IMR-90 (cell line): ENCODE measurements around the gene ME3. TPM values are rescaled to one million over a fixed set of nuclear protein-coding genes. Genes with fewer than 3 reads are reported as not detected.

Experiments used
- ATAC-seq: fragments of 200-7000 bp; cut with Tn5 transposase; 2 replicates; pipeline ENCODE4 v1.9.1; 2020; ENCODE audit warnings: low read depth, mild to moderate bottlenecking, moderate library complexity
- BruUV-seq: library from RNA; stranded (reverse); fragments of 400-500 nt; replicated peaks from 2 replicates; lab custom pipeline; 2021; lab: Mats Ljungman, UMichigan
- CTCF ChIA-PET: fragments of 300-600 bp; formaldehyde crosslinking; extraction: SDS; loops from one replicate; lab custom pipeline; 2021; ENCODE audit warnings: antibody characterized with exemption; lab: Yijun Ruan, JAX
- POLR2A ChIA-PET: fragments of 300-600 bp; sonication (Branson Sonifier 250); formaldehyde crosslinking; loops from one replicate; lab custom pipeline; 2022; ENCODE audit warnings: antibody characterized with exemption; ENCODE audit not compliant: unreplicated experiment; lab: Charles Lee
- DNase-seq: peaks from one replicate; pipeline ENCODE4 v3.0.0; 2013
- H2AFZ ChIP-seq: replicated peaks from 2 replicates; pipeline ENCODE3; 2013; ENCODE audit warnings: low read length, mild to moderate bottlenecking; ENCODE audit not compliant: poor library complexity
- H2AK5ac ChIP-seq: 2 replicates; pipeline ENCODE4 v1.6.1; 2013; ENCODE audit warnings: low read depth, low read length, inconsistent platforms
- H2AK9ac ChIP-seq: replicated peaks from 2 replicates; pipeline ENCODE3; 2013; ENCODE audit warnings: mild to moderate bottlenecking, low read depth, low read length, moderate library complexity; ENCODE audit not compliant: poor library complexity
- H2BK120ac ChIP-seq: 2 replicates; pipeline ENCODE4 v1.6.1; 2013; ENCODE audit warnings: low read depth, low read length, inconsistent platforms
- H2BK15ac ChIP-seq: 3 replicates; pipeline ENCODE4 v1.6.1; 2013; ENCODE audit warnings: low read depth, low read length, inconsistent platforms
- H2BK20ac ChIP-seq: 2 replicates; pipeline ENCODE4 v1.6.1; 2013; ENCODE audit warnings: low read depth, mild to moderate bottlenecking, inconsistent platforms, low read length, moderate library complexity
- H2BK5ac ChIP-seq: 2 replicates; pipeline ENCODE4 v1.6.1; 2013; ENCODE audit warnings: mild to moderate bottlenecking, low read depth, low read length, inconsistent platforms; ENCODE audit not compliant: poor library complexity, severe bottlenecking
- H3K14ac ChIP-seq: replicated peaks from 2 replicates; pipeline ENCODE4 v1.6.1; 2013; ENCODE audit warnings: low read depth, low read length, inconsistent platforms
- H3K18ac ChIP-seq: 2 replicates; pipeline ENCODE4 v1.6.1; 2013; ENCODE audit warnings: low read depth, low read length, control low read depth
- H3K23ac ChIP-seq: 2 replicates; pipeline ENCODE4 v1.6.1; 2013; ENCODE audit warnings: low read depth, low read length, inconsistent platforms
- H3K27ac ChIP-seq: 2 replicates; pipeline ENCODE4 v1.5.1; 2013; ENCODE audit warnings: mild to moderate bottlenecking, control low read depth, low read length; ENCODE audit not compliant: insufficient read depth
- H3K27me3 ChIP-seq: 2 replicates; pipeline ENCODE4 v1.6.1; 2013; ENCODE audit warnings: low read length; ENCODE audit not compliant: control insufficient read depth, insufficient read depth
- H3K36me3 ChIP-seq: 2 replicates; pipeline ENCODE4 v1.6.1; 2013; ENCODE audit warnings: low read length, mixed read lengths; ENCODE audit not compliant: control insufficient read depth, insufficient read depth
- H3K4ac ChIP-seq: 2 replicates; pipeline ENCODE4 v1.6.1; 2013; ENCODE audit warnings: low read depth, low read length, inconsistent platforms
- H3K4me1 ChIP-seq: 2 replicates; pipeline ENCODE4 v1.6.1; 2013; ENCODE audit warnings: low read length, mixed read lengths; ENCODE audit not compliant: control insufficient read depth, insufficient read depth
- H3K4me2 ChIP-seq: 2 replicates; pipeline ENCODE4 v1.6.1; 2013; ENCODE audit warnings: low read depth, mild to moderate bottlenecking, control low read depth, low read length, moderate library complexity
- H3K4me3 ChIP-seq: 2 replicates; pipeline ENCODE4 v1.5.1; 2013; ENCODE audit warnings: low read depth, mild to moderate bottlenecking, control low read depth, low read length, moderate library complexity; ENCODE audit not compliant: insufficient read depth
- H3K56ac ChIP-seq: 2 replicates; pipeline ENCODE4 v1.6.1; 2013; ENCODE audit warnings: low read length, inconsistent platforms; ENCODE audit not compliant: insufficient read depth; ENCODE audit errors: extremely low read depth
- H3K79me1 ChIP-seq, 2 experiments: 2 replicates each; pipeline ENCODE4 v1.6.1; 2013; ENCODE audit warnings: low read length in 2 of 2, inconsistent platforms in 1 of 2, low read depth in 1 of 2
- H3K9ac ChIP-seq: 2 replicates; pipeline ENCODE4 v1.6.1; 2013; ENCODE audit warnings: low read depth, low read length, control low read depth
- H3K9me1 ChIP-seq: 2 replicates; pipeline ENCODE4 v1.6.1; 2013; ENCODE audit warnings: low read length, inconsistent platforms; ENCODE audit not compliant: insufficient read depth
- H3K9me3 ChIP-seq: 2 replicates; pipeline ENCODE4 v1.6.1; 2013; ENCODE audit warnings: low read length; ENCODE audit not compliant: control insufficient read depth, insufficient read depth
- H4K20me1 ChIP-seq: 2 replicates; pipeline ENCODE4 v1.6.1; 2013; ENCODE audit warnings: low read length, inconsistent platforms; ENCODE audit not compliant: insufficient read depth
- H4K5ac ChIP-seq: 2 replicates; pipeline ENCODE4 v1.6.1; 2013; ENCODE audit warnings: mild to moderate bottlenecking, low read depth, low read length, control low read depth
- H4K8ac ChIP-seq, 2 experiments: 2 replicates each; pipeline ENCODE4 v1.6.1; 2013; ENCODE audit warnings: low read depth in 2 of 2, low read length in 2 of 2, control low read depth in 1 of 2, inconsistent platforms in 1 of 2
- H4K91ac ChIP-seq: 2 replicates; pipeline ENCODE4 v1.6.1; 2013; ENCODE audit warnings: low read depth, low read length, inconsistent platforms; ENCODE audit not compliant: insufficient read depth
- BHLHE40 ChIP-seq: fragments of 150-350 bp; IDR thresholded peaks from 2 replicates; pipeline ENCODE4 v1.6.1; 2016; ENCODE audit warnings: mild to moderate bottlenecking, low read depth, low read length
- ELK1 ChIP-seq: fragments of 150-350 bp; IDR thresholded peaks from 2 replicates; pipeline ENCODE4 v1.6.1; 2016; ENCODE audit warnings: low read depth, mild to moderate bottlenecking, low read length, moderate library complexity, borderline replicate concordance
- FOS ChIP-seq: fragments of 150-350 bp; IDR thresholded peaks from 2 replicates; pipeline ENCODE4 v1.6.1; 2016; ENCODE audit warnings: low read depth, low read length
- MXI1 ChIP-seq: IDR thresholded peaks from 2 replicates; pipeline ENCODE4 v1.6.1; 2012; ENCODE audit warnings: low read depth, mild to moderate bottlenecking, low read length, moderate library complexity, borderline replicate concordance
- POLR2A ChIP-seq: IDR thresholded peaks from 2 replicates; pipeline ENCODE4 v1.6.1; 2012; ENCODE audit warnings: mild to moderate bottlenecking, low read depth, low read length
- USF2 ChIP-seq: fragments of 150-350 bp; IDR thresholded peaks from 2 replicates; pipeline ENCODE4 v1.6.1; 2017; ENCODE audit warnings: mild to moderate bottlenecking, antibody characterized with exemption, low read length, low read depth
- WGBS, 2 experiments: methylation state at CpG; one replicate each; pipeline versions ENCODE4 v1.1.5 to v1.1.7; 2013; ENCODE audit warnings: missing lambda C conversion rate in 2 of 2; ENCODE audit not compliant: insufficient read length in 1 of 2; ENCODE audit errors: extremely low coverage in 2 of 2; 5-methylcytosine and 5-hydroxymethylcytosine counted together
- dilution Hi-C: fragments of 300-500 bp; cut with HindIII; formaldehyde crosslinking; loops from one replicate; pipeline ENCODE4 v1.14.3; 2018; ENCODE audit warnings: low sequenced_read_pairs; ENCODE audit not compliant: unreplicated experiment
- in situ Hi-C: fragments of 300-500 bp; cut with MboI; formaldehyde crosslinking; loops from 3 replicates; pipeline ENCODE4 v1.14.3; 2019; ENCODE audit warnings: low sequenced_read_pairs, inconsistent platforms, mixed read lengths
- intact Hi-C: fragments of 100-400 bp; cut with micrococcal nuclease; formaldehyde crosslinking; loops from 2 replicates; pipeline ENCODE4 v1.10.0; 2022
- polyA plus RNA-seq, 3 experiments: library from polyadenylated mRNA; depleted of rRNA; stranded (reverse); fragments of >200 nt; gene quantifications; 2 replicates each; pipeline ENCODE4 v1.2.3, GENCODE V29; 2012; ENCODE audit warnings: low replicate concordance in 1 of 3
- total RNA-seq: library from RNA; depleted of rRNA; stranded (reverse); fragments of >200 nt; gene quantifications from 2 replicates; pipeline ENCODE4 v1.2.3, GENCODE V29; 2012

ME3 gene
- total and polyA plus RNA-seq, 2 of the 4 experiments (the other 2 are of a cell fraction), result 7.8 to 9.0 TPM

- Histone ChIP-seq H2AK9ac (no peak overlapping the region), H4K91ac (no peak overlapping the region), H3K23ac (no peak overlapping the region), H2AFZ (no peak overlapping the region), H2BK120ac (no peak overlapping the region), H3K4me1 (peaks cover 8% of the 10 kb centered on the region; the same call in 1 of the 2 replicates), H4K20me1 (no peaks in the 10 kb centered on the region), H3K79me1 (no peaks in the 10 kb centered on the region), H3K4me3 (no peak overlapping the region), H3K36me3 (no peaks in the 10 kb centered on the region), H4K8ac (no peak overlapping the region), H3K18ac (no peak overlapping the region), H2BK15ac (no peak overlapping the region), H3K9ac (no peak overlapping the region), H3K9me1 (peaks cover 4% of the 10 kb centered on the region; the same call in 1 of the 2 replicates), H2AK5ac (no peak overlapping the region), H3K27ac (no peak overlapping the region), H4K5ac (no peak overlapping the region), H3K9me3 (no peaks in the 10 kb centered on the region), H2BK5ac (no peak overlapping the region), H3K4me2 (no peak overlapping the region), H3K56ac (no peak overlapping the region), H3K4ac (no peak overlapping the region; the same call in 1 of the 2 replicates), H3K14ac (no peak overlapping the region), H2BK20ac (no peak overlapping the region; the same call in 1 of the 2 replicates), H3K27me3 (no peaks in the 10 kb centered on the region)
- in situ Hi-C loops (no loop called here), dilution Hi-C loops (no loop called here), intact Hi-C loops (no loop called here)
- POLR2A ChIA-PET, result no interaction called here
- DNase-seq (no peak), ATAC-seq (no peak)
- TF ChIP-seq MXI1 (no peak), FOS (no peak), POLR2A (no peak), ELK1 (no peak), BHLHE40 (no peak), USF2 (no peak)
- CTCF ChIA-PET, result no interaction called here
- WGBS, 2 experiments, result 100% methylated on average over 5 of the region's 7 CpGs; no CpG with 5 or more reads in 1 of the 2 experiments
- no TSS peak for BruUV-seq
Measured at GRCh38 chr11:86569109-86569508, 103.3 kb downstream of the ME3 start.
